Measurements from ENCODE around the gene C5orf34.
A peak's percentile ranks its signal among the peaks of the same experiment; 100 is the strongest.

The C5orf34 gene

DNA sequence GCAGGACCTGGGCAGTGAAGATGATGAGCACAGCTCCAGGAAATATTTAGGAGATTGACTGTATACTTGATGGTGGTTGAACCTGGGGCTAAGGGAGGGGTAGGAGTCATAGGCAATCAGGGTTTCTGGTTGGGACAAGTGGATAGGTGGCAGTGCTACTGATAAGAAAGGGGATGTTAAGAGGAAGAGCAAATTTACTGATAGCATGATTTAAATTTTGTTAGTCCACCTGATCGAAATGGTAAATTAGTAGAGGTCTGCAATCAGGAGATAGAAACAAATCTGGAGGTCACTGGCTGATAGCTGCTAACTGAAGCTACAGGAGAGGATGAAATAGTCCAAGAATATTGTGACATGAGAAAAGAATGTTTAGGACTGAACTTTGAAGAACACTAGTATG lies 5.7 kb upstream of the C5orf34 start:
- Histone ChIP-seq H2BK15ac (ENCODE audit: low read length) (no peak overlapping the region), H3K4me2 (ENCODE audit: insufficient read depth, low read length, poor library complexity, severe bottlenecking) (no peak overlapping the region), H3K27ac (replicated peaks; ENCODE audit: low read length) (no peak overlapping the region), H3K18ac (ENCODE audit: low read length) (no peak overlapping the region), H3K27me3 (ENCODE audit: control insufficient read depth in 3 of 3, insufficient read depth in 3 of 3, low read depth in 1 of 3, low read length in 3 of 3) (no peaks in the 10 kb centered on the region), H4K8ac (ENCODE audit: low read depth, low read length) (no peak overlapping the region), H3K9me3 (replicated peaks in 1 of 2; ENCODE audit: control insufficient read depth in 2 of 2, insufficient read depth in 1 of 2, low read depth in 1 of 2, low read length in 2 of 2) (peaks cover 0 to 2% of the 10 kb centered on the region in 2 donors), H2AK5ac (ENCODE audit: low read depth, low read length) (no peak overlapping the region), H3K36me3 (replicated peaks in 1 of 2; ENCODE audit: control insufficient read depth in 2 of 2, insufficient read depth in 2 of 2, low read length in 2 of 2) (peaks cover 12 to 27% of the 10 kb centered on the region in 2 donors), H2AFZ (ENCODE audit: low read length) (no peak overlapping the region), H3K9ac (ENCODE audit: low read depth, low read length, poor library complexity) (no peak overlapping the region), H3K4ac (ENCODE audit: low read length) (no peak overlapping the region), H3K14ac (ENCODE audit: low read length) (no peak overlapping the region), H2BK12ac (ENCODE audit: low read length) (no peak overlapping the region), H2BK120ac (ENCODE audit: low read depth, low read length) (no peak overlapping the region), H3K4me1 (ENCODE audit: control insufficient read depth in 2 of 2, insufficient read depth in 1 of 2, low read depth in 1 of 2, low read length in 2 of 2) (no peaks in the 10 kb centered on the region), H2BK5ac (ENCODE audit: low read length) (no peak overlapping the region), H3K23ac (ENCODE audit: low read depth, low read length, poor library complexity) (no peak overlapping the region), H3K79me1 (ENCODE audit: low read depth, low read length) (no peaks in the 10 kb centered on the region), H4K91ac (ENCODE audit: low read depth, low read length, poor library complexity) (no peak overlapping the region), H3K4me3 (ENCODE audit: low read length in 2 of 2) (no peak overlapping the region)
- no peak for DNase-seq (ENCODE audit: low spot score)
- WGBS, 2 donors (ENCODE audit: extremely low coverage in 2 of 2, insufficient read length in 2 of 2, insufficient replicate concordance in 1 of 2): no CpG with 5 or more reads among the region's 1 CpG

DNA sequence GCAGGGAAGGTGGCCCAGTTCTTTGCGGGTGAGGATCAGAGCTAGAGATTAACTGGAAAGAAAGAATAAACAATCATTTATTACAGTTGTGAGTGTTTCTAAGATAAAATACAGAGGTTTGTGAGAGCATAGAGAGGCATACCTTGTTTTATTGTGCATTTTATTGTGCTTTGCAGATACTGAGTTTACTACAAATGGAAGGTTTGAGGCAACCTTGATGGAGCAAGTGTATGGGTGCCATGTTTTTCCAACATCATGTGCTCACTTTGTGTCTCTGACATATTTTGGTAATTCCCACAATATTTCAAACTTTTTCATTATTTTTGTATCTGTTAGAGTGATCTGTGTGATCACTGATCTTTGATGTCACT lies 715 bp upstream of the C5orf34 start:
- H2BK15ac ChIP-seq (ENCODE audit: low read length): no peak overlapping the region
- H3K4me1 ChIP-seq (ENCODE audit: control insufficient read depth in 2 of 2, insufficient read depth in 1 of 2, low read depth in 1 of 2, low read length in 2 of 2): no peaks in the 10 kb centered on the region
- no peak for DNase-seq (ENCODE audit: low spot score)
- H3K18ac ChIP-seq (ENCODE audit: low read length): no peak overlapping the region
- H2BK12ac ChIP-seq (ENCODE audit: low read length): no peak overlapping the region
- H2AFZ ChIP-seq (ENCODE audit: low read length): peak overlapping the region; percentile 82
- peak overlapping the region in 1 of 2 donors; percentile 57 for H3K4me3 ChIP-seq (ENCODE audit: low read length in 2 of 2)
- no peak overlapping the region for H3K14ac ChIP-seq (ENCODE audit: low read length)
- no peak overlapping the region for H2BK120ac ChIP-seq (ENCODE audit: low read depth, low read length)
- H3K9me3 ChIP-seq (replicated peaks in 1 of 2; ENCODE audit: control insufficient read depth in 2 of 2, insufficient read depth in 1 of 2, low read depth in 1 of 2, low read length in 2 of 2): peaks cover 3 to 5% of the 10 kb centered on the region in 2 donors
- no peak overlapping the region for H3K4ac ChIP-seq (ENCODE audit: low read length)
- H4K8ac ChIP-seq (ENCODE audit: low read depth, low read length): no peak overlapping the region
- no peak overlapping the region for H2BK5ac ChIP-seq (ENCODE audit: low read length)
- no peaks in the 10 kb centered on the region for H3K79me1 ChIP-seq (ENCODE audit: low read depth, low read length)
- H3K27ac ChIP-seq (replicated peaks; ENCODE audit: low read length): no peak overlapping the region
- no peak overlapping the region for H4K91ac ChIP-seq (ENCODE audit: low read depth, low read length, poor library complexity)
- H3K23ac ChIP-seq (ENCODE audit: low read depth, low read length, poor library complexity): no peak overlapping the region
- peaks cover 0 to 6% of the 10 kb centered on the region in 2 donors for H3K36me3 ChIP-seq (replicated peaks in 1 of 2; ENCODE audit: control insufficient read depth in 2 of 2, insufficient read depth in 2 of 2, low read length in 2 of 2)
- peak overlapping the region; percentile 40 for H3K4me2 ChIP-seq (ENCODE audit: insufficient read depth, low read length, poor library complexity, severe bottlenecking)
- H2AK5ac ChIP-seq (ENCODE audit: low read depth, low read length): no peak overlapping the region
- no peaks in the 10 kb centered on the region for H3K27me3 ChIP-seq (ENCODE audit: control insufficient read depth in 3 of 3, insufficient read depth in 3 of 3, low read depth in 1 of 3, low read length in 3 of 3)
- WGBS, 2 donors (ENCODE audit: extremely low coverage in 2 of 2, insufficient read length in 2 of 2, insufficient replicate concordance in 1 of 2): no CpG with 5 or more reads among the region's 1 CpG
- no peak overlapping the region for H3K9ac ChIP-seq (ENCODE audit: low read depth, low read length, poor library complexity)

DNA sequence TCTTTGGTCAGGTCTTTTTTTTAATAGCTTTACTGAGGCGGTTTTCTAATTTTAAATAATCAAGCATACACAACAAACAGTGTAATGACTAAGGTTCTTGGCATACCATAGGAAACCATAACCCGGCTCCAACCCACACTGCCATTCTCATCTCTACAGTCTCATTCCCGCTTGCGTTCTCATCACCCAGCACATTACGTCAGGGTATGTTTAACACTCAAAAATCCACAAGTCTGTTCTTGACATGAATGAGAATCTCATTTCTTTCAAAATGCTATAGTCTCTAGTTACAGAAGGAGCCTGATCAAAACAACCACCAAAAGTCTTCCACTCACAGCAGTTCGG lies 505 bp downstream of the C5orf34 start:
- no peaks in the 10 kb centered on the region for H3K79me1 ChIP-seq (ENCODE audit: low read depth, low read length)
- no peak overlapping the region for H2BK5ac ChIP-seq (ENCODE audit: low read length)
- no peak overlapping the region for H4K8ac ChIP-seq (ENCODE audit: low read depth, low read length)
- no peak for DNase-seq (ENCODE audit: low spot score)
- no peak overlapping the region for H3K9ac ChIP-seq (ENCODE audit: low read depth, low read length, poor library complexity)
- H3K27ac ChIP-seq (replicated peaks; ENCODE audit: low read length): peak overlapping the region; percentile 83
- no peaks in the 10 kb centered on the region for H3K27me3 ChIP-seq (ENCODE audit: control insufficient read depth in 3 of 3, insufficient read depth in 3 of 3, low read depth in 1 of 3, low read length in 3 of 3)
- H3K14ac ChIP-seq (ENCODE audit: low read length): no peak overlapping the region
- H4K91ac ChIP-seq (ENCODE audit: low read depth, low read length, poor library complexity): no peak overlapping the region
- peak overlapping the region; percentile 49 for H3K18ac ChIP-seq (ENCODE audit: low read length)
- H3K4me2 ChIP-seq (ENCODE audit: insufficient read depth, low read length, poor library complexity, severe bottlenecking): peak overlapping the region; percentile 56
- peak overlapping the region; percentile 57 to 85 for H3K4me3 ChIP-seq (ENCODE audit: low read length in 2 of 2)
- no peak overlapping the region for H2BK12ac ChIP-seq (ENCODE audit: low read length)
- peaks cover 3 to 5% of the 10 kb centered on the region in 2 donors for H3K9me3 ChIP-seq (replicated peaks in 1 of 2; ENCODE audit: control insufficient read depth in 2 of 2, insufficient read depth in 1 of 2, low read depth in 1 of 2, low read length in 2 of 2)
- H2BK15ac ChIP-seq (ENCODE audit: low read length): no peak overlapping the region
- H3K4me1 ChIP-seq (ENCODE audit: control insufficient read depth in 2 of 2, insufficient read depth in 1 of 2, low read depth in 1 of 2, low read length in 2 of 2): no peaks in the 10 kb centered on the region
- H3K23ac ChIP-seq (ENCODE audit: low read depth, low read length, poor library complexity): no peak overlapping the region
- H3K36me3 ChIP-seq (replicated peaks in 1 of 2; ENCODE audit: control insufficient read depth in 2 of 2, insufficient read depth in 2 of 2, low read length in 2 of 2): peaks cover 0 to 13% of the 10 kb centered on the region in 2 donors
- peak overlapping the region; percentile 82 for H2AFZ ChIP-seq (ENCODE audit: low read length)
- WGBS, 2 donors (ENCODE audit: extremely low coverage in 2 of 2, insufficient read length in 2 of 2, insufficient replicate concordance in 1 of 2): no CpG with 5 or more reads among the region's 6 CpGs
- H2AK5ac ChIP-seq (ENCODE audit: low read depth, low read length): no peak overlapping the region
- H3K4ac ChIP-seq (ENCODE audit: low read length): no peak overlapping the region
- no peak overlapping the region for H2BK120ac ChIP-seq (ENCODE audit: low read depth, low read length)

DNA sequence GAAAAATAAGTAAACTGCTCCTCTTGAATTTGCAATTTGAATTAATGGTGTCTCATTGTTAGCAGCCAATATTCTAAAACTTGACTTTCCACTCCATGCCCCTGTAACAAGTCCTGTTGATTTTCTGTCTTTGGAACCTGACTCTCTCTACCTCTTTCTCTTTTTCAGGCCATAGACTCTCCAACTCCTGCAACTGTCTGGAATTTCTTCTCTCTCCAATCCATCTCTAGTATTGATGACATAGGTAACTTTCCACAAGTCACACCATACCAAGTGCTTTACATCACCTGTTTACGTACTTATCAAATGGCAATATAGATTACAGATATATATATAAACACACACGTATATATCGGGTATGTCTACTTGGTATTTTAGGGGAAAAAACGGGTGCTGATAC lies 923 bp downstream of the C5orf34 start:
- Histone ChIP-seq H3K9me3 (replicated peaks in 1 of 2; ENCODE audit: control insufficient read depth in 2 of 2, insufficient read depth in 1 of 2, low read depth in 1 of 2, low read length in 2 of 2) (peaks cover 3 to 5% of the 10 kb centered on the region in 2 donors), H3K9ac (ENCODE audit: low read depth, low read length, poor library complexity) (no peak overlapping the region), H3K36me3 (replicated peaks in 1 of 2; ENCODE audit: control insufficient read depth in 2 of 2, insufficient read depth in 2 of 2, low read length in 2 of 2) (peaks cover 0 to 17% of the 10 kb centered on the region in 2 donors), H4K8ac (ENCODE audit: low read depth, low read length) (no peak overlapping the region), H3K4me2 (ENCODE audit: insufficient read depth, low read length, poor library complexity, severe bottlenecking) (peak overlapping the region; percentile 15), H4K91ac (ENCODE audit: low read depth, low read length, poor library complexity) (no peak overlapping the region), H3K27me3 (ENCODE audit: control insufficient read depth in 3 of 3, insufficient read depth in 3 of 3, low read depth in 1 of 3, low read length in 3 of 3) (no peaks in the 10 kb centered on the region), H2AFZ (ENCODE audit: low read length) (peak overlapping the region; percentile 82), H3K4me1 (ENCODE audit: control insufficient read depth in 2 of 2, insufficient read depth in 1 of 2, low read depth in 1 of 2, low read length in 2 of 2) (no peaks in the 10 kb centered on the region), H3K79me1 (ENCODE audit: low read depth, low read length) (no peaks in the 10 kb centered on the region), H2BK120ac (ENCODE audit: low read depth, low read length) (no peak overlapping the region), H2AK5ac (ENCODE audit: low read depth, low read length) (no peak overlapping the region), H2BK12ac (ENCODE audit: low read length) (no peak overlapping the region), H3K4me3 (ENCODE audit: low read length in 2 of 2) (peak overlapping the region in 1 of 2 donors; percentile 57), H3K18ac (ENCODE audit: low read length) (no peak overlapping the region), H3K4ac (ENCODE audit: low read length) (no peak overlapping the region), H2BK15ac (ENCODE audit: low read length) (no peak overlapping the region), H2BK5ac (ENCODE audit: low read length) (no peak overlapping the region), H3K14ac (ENCODE audit: low read length) (no peak overlapping the region), H3K23ac (ENCODE audit: low read depth, low read length, poor library complexity) (no peak overlapping the region), H3K27ac (replicated peaks; ENCODE audit: low read length) (no peak overlapping the region)
- WGBS, 2 donors (ENCODE audit: extremely low coverage in 2 of 2, insufficient read length in 2 of 2, insufficient replicate concordance in 1 of 2): no CpG with 5 or more reads among the region's 4 CpGs
- DNase-seq (ENCODE audit: low spot score): no peak

Measured in neuronal stem cell (in vitro differentiated cells).